Activated CD8-positive, alpha-beta memory T cell treated with anti-CD3 and anti-CD28 coated beads for 36 hours (primary cell): Measurements from ENCODE around the gene GRAMD1B. TPM values are rescaled to one million over a fixed set of nuclear protein-coding genes. Genes with fewer than 3 reads are reported as not detected.

ENCODE experiments used
- CTCF ChIA-PET: fragments of 350-600 bp; sonication (Branson Sonifier 250); formaldehyde crosslinking; loops from one replicate; lab custom pipeline; 2021; ENCODE audit warnings: antibody characterized with exemption; lab: Charles Lee
- POLR2A ChIA-PET: fragments of 350-600 bp; sonication (Branson Sonifier 250); formaldehyde crosslinking; loops from one replicate; lab custom pipeline; 2021; ENCODE audit warnings: antibody characterized with exemption; lab: Charles Lee
- total RNA-seq, 2 experiments: library from RNA; stranded (reverse); gene quantifications; one replicate each; pipeline ENCODE4 v1.2.3, GENCODE V29; 2021

The GRAMD1B gene
- total RNA-seq, 2 experiments from 2014 or later = 39.4 to 42.0 TPM

DNA sequence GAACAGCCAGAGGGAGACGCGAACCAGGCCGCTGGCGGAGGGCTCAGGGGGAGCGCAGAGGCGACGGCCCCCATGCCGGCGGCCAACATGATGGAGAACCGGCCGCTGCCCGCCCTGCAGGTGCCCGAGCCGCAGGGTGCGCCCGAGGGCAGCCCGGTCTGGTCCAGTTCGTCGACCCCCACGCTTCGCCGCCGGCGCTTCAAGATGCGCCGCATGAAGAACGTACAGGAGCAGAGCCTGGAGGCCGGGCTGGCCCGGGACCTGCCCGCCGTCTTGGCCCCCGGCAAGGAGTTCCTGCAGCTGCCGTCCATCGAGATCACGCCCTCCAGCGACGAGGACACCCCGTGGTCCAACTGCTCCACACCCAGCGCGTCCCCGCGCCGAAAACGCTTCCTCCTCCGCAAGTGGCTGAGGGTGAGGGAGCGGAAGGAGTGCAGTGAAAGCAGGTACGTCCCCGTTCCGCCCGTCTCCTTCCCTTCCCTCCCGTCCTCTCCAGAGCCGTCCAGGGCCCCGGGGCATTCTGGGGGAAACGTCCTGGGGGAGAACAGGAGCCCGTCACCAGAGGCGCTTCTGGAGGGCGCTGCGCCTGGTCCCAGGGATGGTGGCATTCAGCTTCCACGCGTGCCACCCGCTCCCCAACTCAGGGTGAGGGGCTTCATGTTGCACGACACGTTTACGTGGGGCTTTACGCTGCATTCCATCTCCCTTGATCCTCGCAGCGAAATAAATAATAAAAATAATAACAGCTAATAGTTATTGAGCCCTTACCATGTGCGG, 840 bp downstream of the GRAMD1B start:
- CTCF ChIA-PET = interaction anchor here (1.1 to 2.1 kb wide), 3 partner anchors 10 to 48 kb away, joined by 5 to 8 read pairs (median 7); no protein-coding TSS in a partner anchor

DNA sequence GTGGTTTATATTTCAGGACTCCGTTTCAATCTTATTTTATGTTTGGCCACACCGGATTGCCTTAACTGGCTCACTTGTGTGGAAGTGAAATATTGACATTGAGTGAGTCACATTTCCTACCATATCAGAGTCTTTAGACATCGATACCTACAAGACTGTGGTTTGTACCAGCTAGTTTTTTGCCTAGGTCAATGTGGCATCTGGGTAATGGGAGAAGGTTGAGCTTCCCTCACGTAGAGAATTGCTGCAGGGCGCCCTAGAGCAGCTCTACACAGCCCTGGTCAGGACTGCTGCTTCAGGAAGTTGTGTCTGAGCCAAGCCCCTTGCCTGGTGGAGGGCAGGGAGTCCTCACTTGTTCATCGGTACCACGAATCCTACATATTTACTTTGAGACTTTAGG, 1.6 kb downstream of the GRAMD1B start:
- POLR2A ChIA-PET = interaction anchor here (1.2 kb wide), 1 partner anchor 50 kb away, joined by 3 read pairs; no protein-coding TSS in a partner anchor
- CTCF ChIA-PET = interaction anchor here (0.7 to 2.1 kb wide), 4 partner anchors 9 to 47 kb away, joined by 3 to 8 read pairs (median 6); no protein-coding TSS in a partner anchor

More for the DNA sequence above, 840 bp downstream of the GRAMD1B start:
- POLR2A ChIA-PET = interaction anchor here (1.2 kb wide), 1 partner anchor 49 kb away, joined by 3 read pairs; no protein-coding TSS in a partner anchor

DNA sequence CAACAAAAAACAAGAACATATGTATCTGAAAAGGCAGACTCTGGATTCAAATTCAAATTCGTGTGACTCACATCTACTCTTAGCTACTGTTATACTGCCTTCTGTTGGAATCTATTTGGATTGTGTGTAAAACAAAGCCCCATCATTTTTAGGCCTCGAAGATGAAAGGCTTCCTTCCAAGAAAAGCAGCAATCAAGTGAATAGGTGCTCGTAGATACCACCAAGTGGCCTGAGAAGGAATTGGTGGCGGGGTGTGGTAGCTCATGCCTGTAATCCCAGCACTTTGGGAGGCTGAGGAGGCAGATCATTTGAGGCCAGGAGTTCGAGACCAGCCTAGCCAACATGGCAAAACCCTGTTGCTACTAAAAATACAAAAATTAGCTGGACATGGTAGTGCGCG, 4.2 kb downstream of the GRAMD1B start:
- POLR2A ChIA-PET = no interaction called here
- CTCF ChIA-PET = interaction anchor here (0.6 to 4.2 kb wide), 8 partner anchors 9 to 379 kb away, joined by 3 to 18 read pairs (median 3); no protein-coding TSS in a partner anchor

DNA sequence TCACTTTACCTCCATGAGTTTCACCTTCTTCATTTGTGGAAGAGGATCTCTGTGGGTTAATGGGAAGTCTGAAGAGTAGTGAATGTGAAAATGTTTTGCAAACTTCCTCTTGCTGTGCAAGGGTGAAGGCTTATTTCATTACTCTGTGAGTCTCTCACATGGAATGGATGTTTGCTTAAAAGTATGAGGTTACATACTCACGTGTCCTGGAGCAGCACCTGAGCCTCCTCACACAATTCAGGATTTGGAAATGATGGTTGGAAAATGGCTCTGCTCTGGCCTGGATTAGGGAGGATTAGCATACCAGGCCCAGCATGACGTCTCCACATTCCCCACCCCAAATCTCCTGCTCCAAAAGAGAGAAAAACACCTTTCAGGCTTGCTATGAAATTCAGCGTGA, 4.8 kb downstream of the GRAMD1B start:
- CTCF ChIA-PET = interaction anchor here (1.0 to 4.2 kb wide), 3 partner anchors 8 to 44 kb away, joined by 3 to 18 read pairs (median 12); no protein-coding TSS in a partner anchor
- POLR2A ChIA-PET = no interaction called here

DNA sequence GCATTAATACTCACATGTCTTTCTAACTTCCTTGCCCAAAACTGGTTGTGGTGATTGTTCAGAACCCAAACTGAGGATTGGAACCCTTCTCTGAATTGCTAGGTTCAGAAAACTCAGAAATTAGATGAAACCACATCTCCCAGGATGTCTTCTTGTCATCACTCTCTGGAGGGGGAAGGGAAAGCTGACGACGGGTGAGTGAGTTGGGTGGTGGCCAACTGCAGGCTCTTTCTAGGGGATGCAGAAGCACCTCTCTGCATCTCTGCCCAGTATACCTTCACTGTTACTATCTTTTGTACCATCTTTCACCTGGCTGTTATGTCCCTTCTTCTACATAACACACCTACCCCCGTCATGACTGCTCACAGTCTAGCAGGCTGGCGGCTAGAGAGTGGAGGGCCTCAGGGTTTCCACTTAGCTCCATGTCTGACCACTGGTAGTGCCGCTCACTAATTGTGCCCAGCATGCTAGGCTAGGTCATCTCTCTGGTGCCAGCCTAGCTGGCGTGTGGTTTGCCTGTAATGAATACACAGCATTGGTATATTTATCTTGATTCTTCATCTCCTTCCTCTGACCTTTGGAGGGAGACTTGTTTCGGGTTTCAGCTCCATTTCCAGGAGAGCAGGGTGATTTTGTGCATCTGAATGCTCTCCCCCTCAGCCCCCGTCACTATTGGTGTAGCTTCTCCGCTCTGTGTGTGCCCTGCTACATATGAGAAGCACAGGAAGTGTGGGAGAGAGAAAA, 7.3 kb downstream of the GRAMD1B start:
- ChIA-PET CTCF (interaction anchor here (1.2 to 1.7 kb wide), 3 partner anchors 8 to 137 kb away, joined by 3 to 6 read pairs (median 3); no protein-coding TSS in a partner anchor), POLR2A (no interaction called here)

DNA sequence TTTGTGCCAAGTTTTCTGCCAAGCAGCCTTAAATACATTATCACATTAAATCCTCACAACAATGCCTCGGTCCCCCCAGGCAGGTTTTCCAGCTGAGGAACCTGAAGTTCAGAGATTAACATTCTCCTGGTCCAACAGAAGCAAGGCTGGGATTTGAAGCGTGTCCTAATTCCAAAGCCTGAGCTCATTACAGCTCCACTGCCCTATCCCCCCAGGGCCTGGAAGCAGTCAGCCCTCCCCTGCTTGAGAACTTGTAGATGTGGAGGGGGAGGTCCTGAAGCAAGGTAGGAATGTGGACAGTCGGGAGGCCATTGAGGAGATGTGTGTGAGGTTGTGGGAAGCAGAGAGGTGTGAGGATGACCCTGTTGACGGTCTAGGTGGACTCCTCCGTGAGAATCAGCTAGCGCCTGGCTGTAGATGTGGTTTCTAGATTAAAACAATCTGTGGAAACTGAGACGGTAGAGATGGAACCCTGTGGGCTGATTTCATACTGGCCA, 8.1 kb downstream of the GRAMD1B start:
- POLR2A ChIA-PET = interaction anchor here (0.6 kb wide), 1 partner anchor 660 kb away, joined by 3 read pairs; no protein-coding TSS in a partner anchor
- CTCF ChIA-PET = interaction anchor here (1.2 to 1.7 kb wide), 3 partner anchors 9 to 138 kb away, joined by 3 to 6 read pairs (median 3); no protein-coding TSS in a partner anchor

DNA sequence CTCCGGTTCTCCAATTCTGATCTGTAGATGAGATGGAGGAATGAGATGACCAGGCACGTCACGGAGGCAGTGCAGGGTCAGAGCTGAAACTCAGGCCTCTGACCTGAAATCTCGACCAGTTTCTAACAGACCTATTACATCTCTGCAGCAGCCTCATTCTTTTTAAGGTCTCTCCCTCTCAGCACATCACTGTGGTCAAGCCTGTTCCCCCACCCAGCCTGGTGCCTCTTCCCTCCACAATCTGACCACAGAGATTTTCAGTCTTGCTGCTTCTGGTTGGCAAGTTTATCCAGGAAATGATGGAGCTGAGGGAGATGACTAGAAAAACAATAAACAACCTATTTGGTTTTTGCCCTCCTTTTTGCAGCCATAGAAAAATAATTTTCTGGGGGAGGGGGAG, 9.5 kb downstream of the GRAMD1B start:
- ChIA-PET CTCF (interaction anchor here (0.9 kb wide), 1 partner anchor 32 kb away, joined by 3 read pairs; no protein-coding TSS in a partner anchor), POLR2A (no interaction called here)

DNA sequence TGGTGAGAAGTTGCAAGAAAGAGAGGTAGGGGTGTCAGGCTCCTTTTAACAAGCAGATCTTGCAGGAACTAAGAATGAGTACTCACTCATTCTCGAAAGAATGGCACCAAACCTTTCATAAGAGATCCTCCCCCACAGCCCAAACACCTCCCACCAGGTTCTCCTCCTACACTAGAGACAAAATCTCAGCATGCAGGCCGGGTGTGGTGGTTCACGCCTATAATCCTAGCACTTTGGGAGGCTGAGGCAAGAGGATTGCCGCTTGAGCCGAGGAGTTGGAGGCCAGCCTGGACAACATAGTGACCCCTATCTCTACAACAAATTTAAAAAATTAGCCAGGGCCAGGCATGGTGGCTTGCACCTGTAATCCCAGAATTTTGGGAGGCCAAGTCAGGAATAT, 11.1 kb downstream of the GRAMD1B start:
- ChIA-PET POLR2A (no interaction called here), CTCF (interaction anchor here (1.7 kb wide), 1 partner anchor 10 kb away, joined by 7 read pairs; no protein-coding TSS in a partner anchor)

DNA sequence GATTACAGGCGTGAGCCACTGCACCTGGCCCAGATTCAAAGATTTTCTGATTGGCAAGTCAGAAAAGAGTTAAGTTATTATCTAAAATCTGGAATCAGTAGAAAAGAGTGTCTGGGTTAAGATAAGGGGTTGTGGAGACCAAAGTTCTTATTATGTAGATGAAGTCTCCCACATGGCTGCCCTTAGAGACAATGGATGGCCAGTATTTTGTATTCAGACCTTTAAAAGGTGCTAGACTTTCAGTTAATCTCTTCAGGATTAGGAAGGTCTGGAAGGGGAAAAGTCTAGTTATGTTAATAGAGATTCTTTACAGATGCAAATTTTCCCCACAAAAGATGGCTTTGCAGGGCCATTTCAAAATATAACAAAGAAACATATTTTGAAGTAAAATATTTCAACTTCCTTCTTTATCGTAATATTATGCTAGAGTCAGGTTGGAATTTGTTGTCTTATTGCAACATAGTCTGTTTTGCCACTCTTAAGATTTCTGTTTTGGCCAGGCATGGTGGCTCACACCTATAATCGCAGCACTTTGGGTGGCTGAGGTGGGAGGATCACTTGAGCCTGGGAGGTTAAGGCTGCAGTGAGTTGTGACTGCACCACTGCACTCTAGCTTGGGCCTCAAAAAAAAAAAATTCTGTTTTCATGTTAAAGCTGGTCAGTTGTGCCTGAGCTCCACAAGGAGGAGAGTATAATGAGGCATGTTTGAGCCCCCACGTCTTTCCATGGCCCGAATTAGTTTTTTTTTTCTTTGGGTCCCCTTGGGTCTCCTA, 14.0 kb downstream of the GRAMD1B start:
- CTCF ChIA-PET = interaction anchor here (0.6 to 1.2 kb wide), 2 partner anchors 10 to 411 kb away, joined by 3 to 4 read pairs; no protein-coding TSS in a partner anchor

DNA sequence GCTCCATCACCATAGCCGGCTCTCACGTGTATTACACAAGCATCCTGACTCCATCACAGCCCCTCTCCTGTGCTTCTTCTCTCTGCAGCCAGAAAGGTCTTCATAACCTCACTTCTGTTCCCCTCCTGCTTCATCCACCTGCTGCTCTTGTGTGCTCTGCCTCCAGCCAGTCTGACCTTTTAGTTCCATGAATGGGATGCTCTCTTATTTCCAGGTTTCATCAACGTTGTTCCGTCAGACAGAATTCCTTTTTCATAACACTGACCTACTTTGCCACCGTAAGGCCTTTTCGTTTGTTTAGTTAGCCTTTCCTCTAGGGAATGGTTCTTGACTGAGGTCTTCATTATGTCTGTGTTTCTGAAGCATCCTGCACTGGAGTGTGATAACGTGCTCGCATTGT, 18.8 kb downstream of the GRAMD1B start:
- ChIA-PET POLR2A (no interaction called here), CTCF (no interaction called here)

More for the DNA sequence above, 14.0 kb downstream of the GRAMD1B start:
- POLR2A ChIA-PET = no interaction called here

DNA sequence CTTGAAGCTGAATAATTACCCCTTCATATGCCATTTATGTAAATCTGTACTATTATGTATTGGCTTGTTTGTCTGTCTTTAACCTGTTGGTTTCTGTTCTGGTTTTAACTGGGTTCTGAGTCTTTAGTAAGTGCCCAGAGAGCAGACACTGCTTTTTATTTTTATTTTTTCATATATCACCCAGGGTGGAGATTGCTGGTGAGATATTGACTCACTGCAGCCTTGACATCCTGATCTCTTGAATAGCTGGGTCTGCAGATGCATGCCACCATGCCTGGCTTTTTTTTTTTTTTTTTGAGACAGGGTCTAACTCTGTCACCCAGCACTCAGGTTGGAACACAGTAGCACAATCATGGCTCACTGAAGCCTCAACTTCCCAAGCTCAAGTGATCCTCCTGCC, 19.4 kb downstream of the GRAMD1B start:
- ChIA-PET POLR2A (no interaction called here), CTCF (no interaction called here)

DNA sequence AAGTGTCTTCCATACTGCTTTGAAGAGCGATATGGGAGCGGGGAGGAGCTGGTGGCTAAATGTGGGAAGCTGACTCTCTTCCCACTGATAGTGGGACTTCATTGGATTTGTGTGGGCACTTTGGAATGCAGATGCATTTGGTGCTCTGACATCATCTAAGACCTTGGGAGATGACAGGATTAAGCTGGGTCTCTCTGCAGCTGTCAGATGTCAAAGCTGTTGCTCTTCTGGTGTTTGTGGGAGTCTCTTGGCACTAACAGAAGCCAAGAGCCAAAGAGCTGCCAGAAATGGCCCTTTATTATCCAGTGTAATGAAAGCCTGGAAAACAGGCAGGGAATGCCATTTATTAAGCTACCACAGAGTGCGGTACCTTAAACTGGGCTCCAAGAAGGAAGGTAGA, 20.6 kb downstream of the GRAMD1B start:
- ChIA-PET POLR2A (no interaction called here), CTCF (interaction anchor here (1.0 kb wide), 1 partner anchor 17 kb away, joined by 3 read pairs; no protein-coding TSS in a partner anchor)

DNA sequence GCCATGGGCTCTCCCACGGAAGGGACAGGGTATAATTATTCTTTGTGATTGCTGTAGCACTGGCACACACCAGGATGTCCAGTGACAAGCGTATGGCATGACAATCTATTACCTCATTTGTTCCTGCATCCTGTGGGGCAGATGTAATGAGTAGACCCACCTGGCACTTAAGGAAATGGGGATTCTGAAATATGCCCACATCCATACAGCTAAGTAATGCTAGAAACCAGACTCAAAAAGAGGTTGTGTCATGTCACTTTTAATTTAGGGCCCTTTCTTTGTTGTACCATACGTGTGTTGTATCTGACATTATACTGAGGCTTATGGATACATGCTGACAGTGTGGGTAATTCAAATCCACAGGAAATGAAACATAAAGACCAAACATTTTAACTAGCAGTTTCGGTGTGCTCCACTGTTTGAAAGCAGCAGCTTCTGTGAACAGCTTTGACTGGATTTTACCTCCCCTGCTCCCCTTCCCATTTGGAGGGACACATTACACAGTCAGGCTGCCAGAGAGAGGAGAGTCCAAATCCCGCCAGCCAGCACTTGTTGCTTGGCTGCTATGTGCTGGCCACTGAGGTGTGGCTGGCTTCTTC, 21.2 kb downstream of the GRAMD1B start:
- ChIA-PET CTCF (interaction anchor here (1.0 kb wide), 1 partner anchor 17 kb away, joined by 3 read pairs; no protein-coding TSS in a partner anchor), POLR2A (no interaction called here)

DNA sequence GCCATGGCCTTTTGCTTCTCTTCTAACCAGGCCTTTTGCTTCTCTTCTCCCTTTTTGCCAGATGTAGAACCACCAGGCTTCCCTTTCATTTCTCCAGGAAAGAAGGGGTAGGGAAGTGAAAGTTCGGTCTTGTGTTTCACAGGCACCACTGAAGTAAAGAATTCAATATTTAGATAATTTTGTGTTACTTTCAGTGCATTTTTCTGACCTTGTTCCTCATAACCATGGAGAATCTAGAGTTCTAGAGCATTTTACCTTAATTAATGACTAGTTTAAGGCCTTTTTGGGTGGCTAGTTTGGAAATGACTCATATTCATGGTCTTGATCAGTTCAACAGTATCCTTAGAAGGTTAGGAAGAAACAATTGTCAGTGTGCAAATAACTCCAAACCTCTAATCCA, 22.7 kb downstream of the GRAMD1B start:
- CTCF ChIA-PET = interaction anchor here (0.9 kb wide), 1 partner anchor 145 kb away, joined by 3 read pairs; no protein-coding TSS in a partner anchor
- POLR2A ChIA-PET = interaction anchor here (1.1 kb wide), 1 partner anchor 391 kb away, joined by 3 read pairs; the partner anchor contains the start of gene HSPA8

DNA sequence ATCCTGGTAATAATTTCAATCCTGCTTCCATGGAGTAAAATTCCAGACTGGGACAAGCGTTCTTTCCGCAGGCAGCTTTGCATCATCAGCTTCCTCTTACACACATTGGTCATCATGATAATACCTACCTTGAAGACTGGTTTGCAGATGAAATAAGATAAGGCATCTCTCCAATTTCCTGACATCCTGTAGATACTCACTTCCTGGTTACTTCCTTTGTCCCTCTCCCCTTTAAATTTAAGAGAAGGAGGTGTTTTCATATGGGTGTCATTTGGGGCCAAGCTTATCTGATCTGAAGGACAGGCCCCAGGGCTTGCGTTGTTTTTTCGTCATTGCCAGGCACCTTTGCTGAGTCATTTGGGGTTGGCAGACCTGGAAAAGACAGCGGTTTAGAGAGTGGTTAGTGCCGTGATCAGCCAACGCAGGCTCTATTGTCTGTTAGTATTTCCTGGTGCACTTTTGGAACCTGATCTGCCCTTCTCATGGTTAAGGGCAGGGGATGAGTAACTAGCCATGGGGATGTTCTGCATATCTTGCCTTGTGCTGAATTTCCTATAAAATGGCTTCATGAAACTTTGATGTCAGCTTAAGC, 24.1 kb downstream of the GRAMD1B start:
- ChIA-PET POLR2A (interaction anchor here (1.3 kb wide), 1 partner anchor 72 kb away, joined by 5 read pairs; no protein-coding TSS in a partner anchor), CTCF (interaction anchor here (0.6 to 1.0 kb wide), 4 partner anchors 22 to 553 kb away, joined by 3 to 4 read pairs (median 3); no protein-coding TSS in a partner anchor)

DNA sequence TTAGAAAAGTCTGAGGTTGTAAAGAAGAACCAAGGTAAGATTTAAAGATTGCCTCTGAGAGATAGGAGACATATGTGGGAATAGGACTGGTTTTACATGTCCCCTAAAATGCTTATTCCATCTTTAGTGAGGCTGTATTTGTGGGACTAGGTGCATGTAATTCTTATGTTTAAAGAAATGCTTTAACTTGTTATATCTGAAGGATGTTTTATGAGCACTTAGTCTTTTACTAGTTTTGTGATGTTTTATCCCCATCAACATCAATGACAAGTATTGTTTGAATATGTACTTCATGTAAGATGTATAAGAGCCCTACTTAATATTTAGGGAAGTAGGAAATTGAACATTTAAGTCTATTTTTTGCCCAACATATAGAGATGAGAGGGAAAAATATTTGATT, 24.7 kb downstream of the GRAMD1B start:
- ChIA-PET CTCF (interaction anchor here (0.6 kb wide), 1 partner anchor 553 kb away, joined by 3 read pairs; no protein-coding TSS in a partner anchor), POLR2A (interaction anchor here (1.3 kb wide), 1 partner anchor 73 kb away, joined by 5 read pairs; no protein-coding TSS in a partner anchor)

DNA sequence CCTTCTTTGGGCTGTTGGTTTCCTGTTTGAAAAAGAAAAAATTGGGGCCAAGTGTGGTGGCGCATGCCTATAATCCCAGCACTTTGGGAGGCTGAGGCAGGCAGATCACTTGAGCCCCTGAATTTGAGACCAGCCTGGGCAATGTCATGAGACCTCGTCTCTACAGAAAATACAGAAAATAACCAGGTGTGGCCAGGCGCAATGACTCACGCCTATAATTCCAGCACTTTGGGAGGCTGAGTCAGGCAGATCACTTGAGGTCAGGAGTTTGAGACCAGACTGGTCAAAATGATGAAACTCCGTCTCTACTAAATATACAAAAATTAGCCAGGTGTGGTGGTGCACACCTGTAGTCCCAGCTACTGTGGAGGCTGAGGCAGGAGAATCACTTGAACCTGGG, 26.4 kb downstream of the GRAMD1B start:
- ChIA-PET CTCF (interaction anchor here (0.7 kb wide), 1 partner anchor 72 kb away, joined by 3 read pairs; no protein-coding TSS in a partner anchor), POLR2A (interaction anchor here (0.7 kb wide), 1 partner anchor 60 kb away, joined by 5 read pairs; no protein-coding TSS in a partner anchor)
